Parathyroid adenoma (tissue), 2 donors: Measurements from ENCODE around the gene MRPL55.
A peak's percentile ranks its signal among the peaks of the same experiment; 100 is the strongest.

Experiments
- H2AFZ ChIP-seq: fragments of 300-600 bp; sonication (generic); one replicate; pipeline ENCODE4 v1.7.0; 2017; ENCODE audit warnings: antibody characterized with exemption, mild to moderate bottlenecking
- H3K27ac ChIP-seq: fragments of 300-600 bp; sonication (generic); one replicate; pipeline ENCODE4 v1.7.0; 2017
- H3K27me3 ChIP-seq: fragments of 300-600 bp; sonication (generic); one replicate; pipeline ENCODE4 v1.7.0; 2017; ENCODE audit warnings: low read length; ENCODE audit not compliant: control insufficient read depth, insufficient read depth
- H3K36me3 ChIP-seq: fragments of 300-600 bp; sonication (generic); one replicate; pipeline ENCODE4 v1.7.0; 2017; ENCODE audit warnings: low read length; ENCODE audit not compliant: control insufficient read depth, insufficient read depth
- H3K4me1 ChIP-seq: fragments of 300-600 bp; sonication (generic); one replicate; pipeline ENCODE4 v1.7.0; 2017; ENCODE audit warnings: control low read depth
- H3K4me2 ChIP-seq: fragments of 300-600 bp; sonication (generic); one replicate; pipeline ENCODE4 v1.7.0; 2017; ENCODE audit warnings: low read length
- H3K4me3 ChIP-seq: fragments of 300-600 bp; sonication (generic); one replicate; pipeline ENCODE4 v1.7.0; 2017; ENCODE audit warnings: low read depth, low read length
- H3K79me2 ChIP-seq: fragments of 300-600 bp; sonication (generic); one replicate; pipeline ENCODE4 v1.7.0; 2017; ENCODE audit warnings: control low read depth
- H3K9ac ChIP-seq: fragments of 300-600 bp; sonication (generic); one replicate; pipeline ENCODE4 v1.7.0; 2017; ENCODE audit warnings: mild to moderate bottlenecking
- H3K9me3 ChIP-seq: fragments of 300-600 bp; sonication (generic); one replicate; pipeline ENCODE4 v1.7.0; 2017; ENCODE audit warnings: low read length; ENCODE audit not compliant: control insufficient read depth
- TF ChIP-seq, protein P1 (sequence below): fragments of 300-600 bp; sonication (generic); IDR thresholded peaks from one replicate; pipeline ENCODE4 v1.7.0; 2017; ENCODE audit warnings: antibody characterized with exemption, mild to moderate bottlenecking
- donor health status: primary hyperparathyroidism.

MRPL55 gene

DNA sequence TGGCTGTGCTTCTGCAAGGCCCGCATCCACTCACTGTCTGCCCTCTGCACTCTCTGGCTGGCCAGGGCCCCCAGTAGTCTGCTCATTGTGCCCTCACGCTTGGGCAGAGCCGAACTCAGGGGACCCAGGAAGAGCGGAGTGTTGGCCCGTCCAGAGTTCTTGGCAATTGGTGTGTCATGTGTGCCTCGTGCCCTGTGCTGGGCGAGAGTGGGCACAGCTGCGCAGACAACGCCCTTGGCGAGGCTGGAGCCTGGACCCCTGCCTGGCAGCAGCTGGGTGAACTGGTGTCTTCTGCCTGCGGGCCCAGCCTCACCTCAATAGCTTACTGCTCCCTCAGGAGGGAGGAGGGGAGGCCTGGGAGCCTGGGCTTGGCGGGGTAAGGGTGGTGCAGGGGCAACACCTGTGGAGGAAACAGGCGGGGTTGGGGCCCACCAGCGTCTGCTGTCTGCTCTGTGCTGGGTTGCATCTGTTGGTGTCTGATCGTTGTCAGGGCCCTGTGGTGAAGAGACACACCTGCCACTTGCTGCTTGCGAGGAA is 33.1 kb upstream of the MRPL55 start:
- Histone ChIP-seq H3K36me3 (no peaks in the 10 kb centered on the region), H2AFZ (no peak overlapping the region), H3K79me2 (peaks cover 45% of the 10 kb centered on the region), H3K27me3 (no peaks in the 10 kb centered on the region), H3K4me2 (peak overlapping the region; percentile 6), H3K9me3 (no peaks in the 10 kb centered on the region), H3K4me3 (no peak overlapping the region), H3K4me1 (peaks cover 4% of the 10 kb centered on the region), H3K9ac (no peak overlapping the region), H3K27ac (no peak overlapping the region)
- TF ChIP-seq, protein P1, sequence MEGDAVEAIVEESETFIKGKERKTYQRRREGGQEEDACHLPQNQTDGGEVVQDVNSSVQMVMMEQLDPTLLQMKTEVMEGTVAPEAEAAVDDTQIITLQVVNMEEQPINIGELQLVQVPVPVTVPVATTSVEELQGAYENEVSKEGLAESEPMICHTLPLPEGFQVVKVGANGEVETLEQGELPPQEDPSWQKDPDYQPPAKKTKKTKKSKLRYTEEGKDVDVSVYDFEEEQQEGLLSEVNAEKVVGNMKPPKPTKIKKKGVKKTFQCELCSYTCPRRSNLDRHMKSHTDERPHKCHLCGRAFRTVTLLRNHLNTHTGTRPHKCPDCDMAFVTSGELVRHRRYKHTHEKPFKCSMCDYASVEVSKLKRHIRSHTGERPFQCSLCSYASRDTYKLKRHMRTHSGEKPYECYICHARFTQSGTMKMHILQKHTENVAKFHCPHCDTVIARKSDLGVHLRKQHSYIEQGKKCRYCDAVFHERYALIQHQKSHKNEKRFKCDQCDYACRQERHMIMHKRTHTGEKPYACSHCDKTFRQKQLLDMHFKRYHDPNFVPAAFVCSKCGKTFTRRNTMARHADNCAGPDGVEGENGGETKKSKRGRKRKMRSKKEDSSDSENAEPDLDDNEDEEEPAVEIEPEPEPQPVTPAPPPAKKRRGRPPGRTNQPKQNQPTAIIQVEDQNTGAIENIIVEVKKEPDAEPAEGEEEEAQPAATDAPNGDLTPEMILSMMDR, result no peak

DNA sequence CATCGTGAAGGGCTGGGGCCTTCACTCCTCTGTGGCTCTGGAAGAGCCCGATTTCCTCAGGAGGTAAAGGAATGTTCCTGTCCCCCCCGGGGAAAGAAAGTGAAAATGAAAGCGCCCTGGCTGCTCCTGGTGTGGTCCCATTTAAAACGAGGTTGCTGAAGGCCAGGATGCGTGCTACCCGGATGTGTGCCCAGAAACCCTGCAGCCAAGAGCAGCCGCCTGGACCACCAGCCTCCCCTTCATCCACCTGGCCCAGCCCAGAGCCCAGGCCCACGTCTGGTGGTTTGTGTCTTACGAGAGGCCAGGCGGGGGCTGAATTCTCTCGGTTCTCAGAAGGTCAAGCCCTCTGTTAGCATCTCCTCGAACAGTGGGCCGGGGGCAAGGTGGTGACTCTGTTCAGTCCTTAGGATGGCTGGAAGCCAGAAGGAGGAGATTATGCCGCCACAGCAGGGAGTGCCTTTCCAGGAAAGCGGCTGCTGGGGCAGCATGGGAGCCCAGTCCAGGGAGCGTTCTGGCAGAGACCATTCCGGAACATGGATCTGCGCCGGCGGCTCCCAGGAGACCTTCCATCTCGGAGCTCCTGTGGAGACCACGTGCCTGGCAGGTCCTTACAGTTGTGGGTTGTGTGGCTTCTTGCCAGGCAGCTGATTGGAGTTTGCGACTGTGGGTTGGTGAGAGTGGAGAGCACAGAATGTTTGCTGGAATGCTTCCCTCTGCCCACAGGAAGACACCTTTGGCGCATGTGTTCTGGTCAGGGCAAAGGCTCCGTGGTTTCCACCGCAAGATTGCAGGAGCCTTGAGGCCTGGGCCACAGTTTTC is 32.3 kb upstream of the MRPL55 start:
- no peaks in the 10 kb centered on the region for H3K27me3 ChIP-seq
- H3K36me3 ChIP-seq, result no peaks in the 10 kb centered on the region
- peak overlapping the region; percentile 94 for H3K4me3 ChIP-seq
- TF ChIP-seq, protein P1, result no peak
- peak overlapping the region; percentile 97 for H3K4me2 ChIP-seq
- H3K4me1 ChIP-seq, result peaks cover 4% of the 10 kb centered on the region
- peaks cover 42% of the 10 kb centered on the region for H3K79me2 ChIP-seq
- H3K9me3 ChIP-seq, result no peaks in the 10 kb centered on the region
- peak overlapping the region; percentile 84 for H3K27ac ChIP-seq
- H2AFZ ChIP-seq, result no peak overlapping the region
- no peak overlapping the region for H3K9ac ChIP-seq

- H3K4me3 ChIP-seq, result peak overlapping the region; percentile 94
- TF ChIP-seq, protein P1, result no peak
- H3K36me3 ChIP-seq, result no peaks in the 10 kb centered on the region
- peaks cover 35% of the 10 kb centered on the region for H3K79me2 ChIP-seq
- peak overlapping the region; percentile 97 for H3K4me2 ChIP-seq
- H3K27ac ChIP-seq, result peak overlapping the region; percentile 84
- peak overlapping the region; percentile 50 for H3K9ac ChIP-seq
- H2AFZ ChIP-seq, result peak overlapping the region; percentile 77
- peaks cover 4% of the 10 kb centered on the region for H3K4me1 ChIP-seq
- no peaks in the 10 kb centered on the region for H3K9me3 ChIP-seq
- no peaks in the 10 kb centered on the region for H3K27me3 ChIP-seq
Observed at GRCh38 chr1:228140724-228141225, 31.7 kb upstream of the MRPL55 start.

GRCh38 chr1:228139931-228140723 is 31.0 kb upstream of the MRPL55 start, which contains the start of gene GUK1:
Gene GUK1 (plus strand): TSS chr1:228140279. CDS start chr1:228140303, 24 bp downstream.
- TF ChIP-seq, protein P1, result peak; percentile 17
- Histone ChIP-seq H3K9me3 (no peaks in the 10 kb centered on the region), H3K79me2 (peaks cover 31% of the 10 kb centered on the region), H3K27ac (peak within 1 kb of the TSS; percentile 84), H3K9ac (peak within 1 kb of the TSS; percentile 74), H3K36me3 (no peaks in the 10 kb centered on the region), H3K27me3 (no peaks in the 10 kb centered on the region), H3K4me2 (peak within 1 kb of the TSS; percentile 97), H3K4me1 (peaks cover 4% of the 10 kb centered on the region), H2AFZ (peak within 1 kb of the TSS; percentile 90), H3K4me3 (peak within 1 kb of the TSS; percentile 94)
